T-helper 1 cell treated with Interleukin-12 subunit alpha and Interleukin-12 subunit beta and Interleukin-4 antibody, amounts not matched to agents 30 ng/mL and 1 ng/mL, for 36 hours (primary cell): ENCODE data around the gene MYO1D. TPM values are rescaled to one million over a fixed set of nuclear protein-coding genes. Genes with fewer than 3 reads are reported as not detected.
"Not testable (repeated sequence)": the region's sequence is repeated elsewhere in the genome, so short reads cannot be mapped to it uniquely, and the experiment has no call there.

Experiments used
- intact Hi-C: fragments of 100-400 bp; cut with micrococcal nuclease; formaldehyde crosslinking; loops from one replicate; pipeline ENCODE4 v1.15.1; 2024
- total RNA-seq: library from RNA; stranded (reverse); gene quantifications from 2 replicates; pipeline ENCODE4 v1.2.3, GENCODE V29; 2022

MYO1D gene
- total RNA-seq, 1 donor from 2014 or later = 5.5 TPM

DNA sequence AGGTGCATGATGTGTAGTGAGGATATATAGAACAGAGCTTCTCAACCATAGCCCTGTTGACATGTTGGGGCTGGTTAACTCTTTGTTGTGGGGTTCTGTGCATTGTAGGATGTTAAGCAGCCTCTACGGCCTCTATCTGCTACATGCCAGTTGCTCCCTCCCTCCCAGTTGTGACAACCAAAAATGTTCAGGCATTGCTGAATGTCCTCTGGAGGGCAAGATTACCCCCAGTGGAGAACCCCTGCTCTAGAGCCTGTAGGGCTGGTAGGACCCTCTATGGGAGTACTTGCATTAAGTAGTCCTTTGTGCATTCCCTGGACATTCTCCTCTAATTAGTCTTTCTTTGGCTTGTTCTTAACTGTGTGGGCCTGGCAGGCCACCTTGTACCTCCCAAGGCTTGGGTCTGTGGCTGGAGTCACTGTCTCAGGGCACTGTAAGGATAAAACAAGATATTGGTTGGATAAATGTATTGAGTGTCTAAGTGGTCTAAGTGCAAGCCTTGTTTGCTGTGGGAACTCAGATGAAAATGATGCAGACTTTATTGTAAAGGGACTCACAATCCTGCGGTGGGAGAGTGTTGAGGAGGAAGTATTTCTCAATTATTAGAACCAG is 19.8 kb upstream of the MYO1D start:
- intact Hi-C loops = no loop called here

DNA sequence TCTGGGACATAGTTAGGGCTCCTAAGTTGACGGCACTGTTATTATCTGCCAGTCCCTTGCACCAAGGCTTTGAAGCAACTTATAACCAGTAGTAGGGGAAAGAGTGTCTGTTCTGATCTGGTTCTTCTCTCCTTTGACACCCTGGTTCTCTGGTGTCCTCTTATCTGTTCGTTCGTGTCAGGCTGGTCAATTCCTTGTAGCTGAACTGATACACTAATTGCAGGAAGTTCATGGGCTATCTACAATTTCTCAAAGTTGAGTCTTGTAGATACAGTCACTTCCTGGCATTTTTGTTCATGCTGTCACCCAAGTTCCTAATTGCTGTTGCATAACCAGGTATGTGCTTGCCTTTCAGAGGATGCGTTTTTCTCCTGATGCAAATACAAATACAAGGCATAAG is 17.3 kb upstream of the MYO1D start:
- intact Hi-C loops = no loop called here

DNA sequence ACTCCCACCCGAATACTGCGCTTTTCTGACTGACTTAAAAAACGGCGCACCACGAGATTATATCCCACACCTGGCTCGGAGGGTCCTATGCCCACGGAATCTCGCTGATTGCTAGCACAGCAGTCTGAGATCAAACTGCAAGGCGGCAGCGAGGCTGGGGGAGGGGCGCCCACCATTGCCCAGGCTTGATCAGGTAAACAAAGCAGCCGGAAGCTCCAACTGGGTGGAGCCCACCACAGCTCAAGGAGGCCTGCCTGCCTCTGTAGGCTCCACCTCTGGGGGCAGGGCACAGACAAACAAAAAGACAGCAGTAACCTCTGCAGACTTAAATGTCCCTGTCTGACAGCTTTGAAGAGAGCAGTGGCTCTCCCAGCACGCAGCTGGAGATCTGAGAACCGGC is 10.5 kb upstream of the MYO1D start:
- intact Hi-C loops = not testable (repeated sequence)

DNA sequence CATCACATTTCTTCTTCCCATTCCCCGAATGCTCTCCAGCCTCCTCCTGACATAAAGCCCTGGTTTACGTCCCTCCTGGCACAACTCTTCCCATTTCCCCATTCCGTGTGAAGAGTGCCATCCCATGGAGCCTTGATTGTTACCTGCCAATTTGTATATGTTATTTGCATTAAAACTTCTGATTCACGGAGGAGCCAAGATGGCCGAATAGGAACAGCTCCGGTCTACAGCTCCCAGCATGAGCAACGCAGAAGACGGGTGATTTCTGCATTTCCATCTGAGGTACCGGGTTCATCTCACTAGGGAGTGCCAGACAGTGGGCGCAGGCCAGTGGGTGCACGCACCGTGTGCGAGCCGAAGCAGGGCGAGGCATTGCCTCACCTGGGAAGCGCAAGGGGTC is 10.0 kb upstream of the MYO1D start:
- intact Hi-C loops = not testable (repeated sequence)

DNA sequence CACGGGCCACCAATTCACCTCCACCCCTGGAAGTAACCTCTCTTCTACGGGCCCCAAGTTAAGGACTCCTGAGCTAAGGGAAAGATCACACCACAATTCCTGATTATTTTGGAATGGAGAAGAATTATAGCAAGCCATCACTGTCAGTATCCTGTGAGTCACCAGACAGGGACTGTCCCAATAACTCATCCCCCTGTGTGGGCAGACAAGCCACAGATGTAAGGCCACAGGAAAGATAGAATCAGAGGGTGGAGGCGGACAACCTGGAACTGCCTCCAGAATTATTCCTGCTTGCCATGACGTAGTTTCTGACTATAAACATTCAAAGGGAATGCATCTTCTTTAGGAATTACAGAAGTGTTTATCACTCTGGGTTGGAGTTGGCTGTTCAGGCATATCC is 5.8 kb upstream of the MYO1D start:
- intact Hi-C loops = no loop called here

DNA sequence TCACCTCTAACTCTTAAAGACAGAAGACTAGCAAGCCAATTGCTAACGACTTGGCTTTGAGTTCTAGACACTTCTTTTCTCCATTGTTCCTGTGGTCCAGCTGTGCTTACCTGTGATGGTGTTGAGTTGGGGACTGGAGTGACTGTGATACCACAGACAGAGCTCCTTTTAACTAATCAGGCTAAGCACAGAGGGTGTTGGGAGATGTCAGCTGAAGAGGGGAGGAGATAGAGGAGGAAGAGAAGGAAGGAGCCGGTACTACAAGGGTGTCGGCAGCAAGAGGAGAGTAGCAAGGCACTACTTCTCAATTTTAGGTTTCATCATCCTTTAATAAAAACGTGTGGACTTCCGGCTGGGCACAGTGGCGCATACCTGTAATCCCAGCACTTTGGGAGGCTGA is 5.1 kb upstream of the MYO1D start:
- intact Hi-C loops = no loop called here

DNA sequence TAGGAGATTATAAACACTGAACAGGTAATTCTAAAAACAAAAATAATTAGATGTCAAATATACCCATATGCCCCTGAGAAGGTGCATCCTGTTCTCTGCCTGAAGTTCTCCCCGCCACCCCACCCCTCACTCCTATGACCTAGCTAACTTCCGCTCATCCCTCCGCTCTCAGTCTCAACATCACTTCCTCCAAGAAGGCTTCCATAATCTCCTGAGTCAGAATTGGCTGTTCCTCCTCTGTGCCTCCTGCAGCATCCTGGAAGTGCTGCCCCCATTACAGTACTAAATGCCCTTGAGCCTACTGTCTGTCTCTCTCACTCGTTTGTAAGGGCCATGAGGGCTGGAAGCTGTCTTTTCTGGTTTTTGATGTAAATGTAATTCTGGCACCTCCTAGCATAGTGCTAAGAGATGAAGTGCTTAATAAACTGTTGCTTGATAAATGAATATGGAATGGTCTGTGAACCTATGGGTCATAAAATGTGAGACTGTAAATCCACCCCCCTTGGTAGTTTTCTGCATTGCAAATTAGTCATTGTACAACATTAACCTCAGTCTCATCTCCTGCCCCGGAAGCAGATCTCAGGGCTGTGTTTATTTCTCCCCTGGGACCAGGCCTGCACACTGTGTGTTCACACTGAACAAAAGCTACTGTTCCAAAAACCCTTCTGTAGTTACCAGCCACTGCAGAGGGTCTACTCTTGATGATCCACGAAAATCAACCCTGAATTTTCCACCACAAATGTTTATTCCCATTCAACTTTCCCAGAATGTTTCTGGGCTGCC is 3.9 kb upstream of the MYO1D start:
- intact Hi-C loops = no loop called here

DNA sequence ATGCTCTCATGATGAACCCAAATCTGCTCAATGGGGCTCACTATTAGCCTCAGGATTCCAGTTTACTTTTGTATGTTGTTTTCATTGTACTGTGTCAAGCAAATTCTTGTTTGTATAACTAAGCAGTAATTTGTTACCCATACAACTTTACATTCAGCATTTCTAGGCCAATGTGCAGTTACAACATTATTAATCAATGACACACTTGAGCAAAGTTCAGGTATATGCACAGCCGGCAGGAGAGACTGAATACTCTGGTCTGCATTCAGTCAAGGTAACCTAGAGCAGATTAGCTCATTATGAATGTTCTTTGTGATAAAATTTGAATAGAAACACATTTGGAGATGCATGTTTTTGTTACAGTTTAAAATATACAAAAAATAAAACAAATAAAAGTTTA is 2.2 kb upstream of the MYO1D start:
- intact Hi-C loops = loop anchor here (5.0 to 10.0 kb wide), 3 partner anchors 377 to 974 kb away; partner anchors contain the start of gene UTP6

DNA sequence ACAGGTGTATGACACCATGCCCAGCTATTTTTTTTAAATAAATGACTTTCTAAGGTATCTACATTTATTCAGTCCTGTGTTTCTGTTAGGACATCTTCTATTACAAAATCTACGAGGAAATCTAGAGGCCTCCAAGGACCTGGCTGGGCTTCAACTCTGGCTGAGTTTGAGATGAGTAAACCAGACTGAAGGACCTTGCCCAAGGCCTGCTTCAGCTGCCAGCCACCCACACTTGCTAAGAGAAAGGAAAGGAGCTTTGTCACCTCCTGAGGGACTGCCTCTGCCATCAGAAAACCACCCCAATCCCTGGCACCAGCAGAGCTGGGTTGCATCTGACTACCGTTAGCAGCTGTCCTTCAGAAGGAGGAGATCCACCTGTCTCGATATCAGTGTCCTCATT is 1.3 kb upstream of the MYO1D start:
- intact Hi-C loops = loop anchor here (5.0 to 10.0 kb wide), 3 partner anchors 376 to 973 kb away; partner anchors contain the start of gene UTP6

DNA sequence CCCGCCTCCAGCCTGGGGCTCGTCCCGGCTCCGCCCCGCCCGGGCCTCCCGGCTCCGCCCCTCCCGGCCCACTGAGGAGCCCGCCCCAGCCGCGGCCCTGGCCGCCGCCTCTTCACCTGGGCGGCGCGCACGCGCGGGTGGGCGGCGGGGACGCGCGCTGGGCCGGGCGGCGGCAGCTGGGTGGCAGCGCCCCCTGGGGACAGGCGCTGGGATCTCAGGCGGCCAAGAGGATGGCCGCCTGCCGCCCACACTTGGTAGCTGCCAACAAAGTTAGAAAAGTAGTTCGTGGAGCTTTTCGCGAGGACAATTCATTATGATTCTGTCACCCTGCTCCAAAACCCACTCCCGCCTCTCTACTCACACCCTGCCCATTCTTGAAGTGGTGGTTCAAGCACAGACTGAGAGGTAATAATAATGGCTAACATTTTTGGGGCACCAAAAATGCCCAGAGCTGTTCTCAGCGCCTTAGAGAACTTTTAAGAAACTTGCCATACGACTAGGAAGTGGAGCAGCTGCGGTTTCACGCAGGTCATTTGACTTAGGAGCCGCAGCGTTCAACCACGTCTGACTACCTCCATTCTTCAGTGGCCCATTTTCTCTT is 340 bp upstream of the MYO1D start:
- intact Hi-C loops = loop anchor here (1.0 to 10.0 kb wide), 6 partner anchors 60 to 972 kb away; partner anchors contain the start of genes PSMD11 and UTP6

DNA sequence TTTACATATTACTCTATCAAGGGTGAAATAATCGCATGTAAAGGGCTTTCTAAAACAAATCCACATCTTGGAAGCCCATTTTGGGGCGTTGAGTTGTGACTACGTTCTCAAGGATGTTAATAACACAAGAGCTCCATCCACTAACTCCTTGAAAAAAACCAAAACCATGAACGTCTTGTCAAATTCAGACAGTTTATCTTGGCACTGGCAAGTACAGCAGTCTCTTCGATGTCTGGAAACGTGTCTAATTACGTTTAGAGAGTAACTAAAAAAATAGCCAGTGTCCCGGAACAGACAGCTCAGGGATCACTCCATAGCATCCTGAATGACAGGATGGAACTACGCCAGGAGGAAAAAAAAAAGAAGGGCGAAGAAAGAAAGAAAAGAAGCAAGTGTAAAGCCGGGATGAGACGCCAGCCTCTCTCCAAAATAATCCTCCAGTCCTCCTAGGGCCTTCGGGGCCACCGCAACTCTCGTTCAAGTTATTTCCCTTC is 954 bp downstream of the MYO1D start:
- intact Hi-C loops = loop anchor here (5.0 to 10.0 kb wide), 3 partner anchors 374 to 971 kb away; partner anchors contain the start of gene UTP6

DNA sequence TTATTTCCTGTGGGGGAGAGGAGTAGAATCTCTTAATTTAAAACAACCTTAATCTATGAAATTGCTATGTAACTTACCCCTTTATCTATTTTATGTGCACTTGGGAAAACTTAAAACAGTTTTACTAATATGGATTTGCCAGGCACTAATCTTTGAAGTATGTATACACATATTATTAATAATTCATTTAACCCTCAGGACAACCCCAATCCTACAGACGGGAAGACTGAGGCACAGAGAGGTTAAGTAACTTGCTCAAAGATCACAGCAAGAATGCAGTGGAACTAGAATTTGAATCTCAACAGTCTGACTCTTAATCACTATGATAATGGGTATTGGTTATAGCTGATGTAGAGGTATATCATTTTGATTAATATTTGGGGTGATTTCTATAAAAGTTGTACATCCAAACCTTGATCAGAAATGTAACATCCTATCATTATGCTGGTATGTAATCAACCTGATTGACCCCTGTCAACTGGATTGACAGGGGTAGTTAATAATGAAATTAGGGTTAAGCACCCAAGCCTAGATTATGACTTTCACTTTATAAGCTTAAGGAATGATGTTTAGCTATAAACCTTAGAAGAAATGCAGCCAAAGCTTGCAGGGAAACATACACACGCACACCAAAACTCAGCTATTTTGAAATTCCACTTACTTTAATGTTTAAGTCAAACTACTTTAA is 1.6 kb downstream of the MYO1D start:
- intact Hi-C loops = loop anchor here (5.0 to 10.0 kb wide), 3 partner anchors 373 to 971 kb away; partner anchors contain the start of gene UTP6

DNA sequence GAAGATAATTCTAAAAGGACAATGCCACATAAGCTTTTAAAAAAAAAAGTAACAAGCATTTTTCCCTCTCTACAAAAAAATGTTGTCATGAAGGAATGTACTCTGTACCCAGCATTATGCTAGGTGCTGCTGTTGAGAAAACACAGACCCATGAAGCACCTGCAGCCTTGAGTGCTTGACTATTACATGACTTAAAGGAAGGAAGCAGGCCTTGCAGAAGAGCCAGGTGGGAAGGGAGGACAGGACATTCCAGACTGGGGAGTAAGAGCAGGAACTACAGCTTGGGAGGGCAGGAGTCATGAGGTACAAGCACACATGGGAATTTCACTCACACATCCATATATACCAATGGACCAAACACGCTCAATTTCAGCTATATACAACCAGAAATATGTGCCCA is 3.8 kb downstream of the MYO1D start:
- intact Hi-C loops = loop anchor here (10.0 kb wide), 1 partner anchor 968 kb away; the partner anchor contains the start of gene UTP6

DNA sequence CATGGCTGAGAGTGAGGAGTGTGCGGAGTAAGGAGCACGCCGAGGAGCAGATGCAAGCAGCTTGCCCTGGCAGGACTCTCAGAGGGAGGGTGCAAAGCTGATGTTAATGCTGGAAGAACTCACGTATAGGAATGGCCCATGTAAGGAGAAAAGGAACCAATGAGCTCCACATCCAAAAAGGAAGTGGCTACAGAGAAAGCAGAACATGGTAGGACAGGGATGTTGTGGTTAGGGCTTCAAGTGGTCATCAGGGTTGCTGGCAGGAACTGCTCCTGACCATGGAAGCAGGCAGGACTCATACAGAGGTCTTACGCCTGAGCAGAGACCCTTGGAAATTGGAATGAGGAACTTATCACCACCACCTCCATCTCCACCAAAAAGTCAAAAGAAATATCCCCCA is 5.2 kb downstream of the MYO1D start:
- intact Hi-C loops = loop anchor here (10.0 kb wide), 1 partner anchor 967 kb away; the partner anchor contains the start of gene UTP6

DNA sequence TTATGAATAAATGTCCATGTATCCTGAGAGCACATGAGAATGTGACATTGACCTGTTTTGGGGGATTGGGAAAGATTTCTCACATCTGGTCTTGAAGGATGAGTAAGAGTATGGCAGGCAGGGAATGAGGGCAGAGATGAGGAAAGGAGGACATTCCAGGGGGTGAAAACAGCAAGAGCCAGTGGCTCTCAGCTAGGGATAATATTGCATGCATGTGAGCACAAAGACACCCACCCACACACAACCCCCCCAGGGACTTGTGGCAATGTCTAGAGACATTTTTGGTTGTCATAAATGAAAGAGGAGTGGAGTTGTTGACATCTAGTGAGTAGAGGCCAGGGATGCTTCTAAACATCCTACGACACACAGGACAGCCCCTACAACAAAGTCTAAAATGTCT is 6.0 kb downstream of the MYO1D start:
- intact Hi-C loops = loop anchor here (10.0 kb wide), 1 partner anchor 966 kb away; the partner anchor contains the start of gene UTP6

DNA sequence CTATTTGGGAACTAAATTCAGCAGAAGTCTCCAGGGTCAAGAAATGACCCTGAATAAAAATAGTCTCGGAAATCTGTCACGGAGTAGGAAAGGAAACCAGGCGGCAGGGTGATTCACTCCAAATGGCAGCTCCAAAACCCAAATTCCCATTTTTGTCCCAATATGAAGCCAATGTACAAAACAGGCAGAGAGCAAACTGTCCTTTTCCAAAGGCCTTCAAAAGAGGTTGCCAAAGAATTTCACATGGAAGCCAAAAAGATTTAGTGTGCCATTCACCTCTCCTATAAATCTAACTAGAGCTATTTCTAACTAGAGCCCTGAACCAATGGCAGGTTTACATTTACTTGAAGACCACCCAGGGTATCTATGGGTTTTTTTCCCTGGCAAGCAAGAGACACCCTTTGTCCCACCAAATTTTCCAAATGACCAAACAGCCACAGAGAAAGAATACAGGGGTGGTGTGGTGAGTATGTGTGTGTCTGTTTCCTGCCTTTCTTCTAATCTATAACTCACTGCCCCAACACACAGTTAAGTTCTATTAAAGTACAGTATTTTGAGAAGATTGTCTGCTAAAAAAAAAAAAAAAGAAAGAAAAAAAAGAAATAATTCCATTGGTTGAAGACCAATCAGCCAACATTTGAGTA is 6.8 kb downstream of the MYO1D start:
- intact Hi-C loops = loop anchor here (10.0 kb wide), 1 partner anchor 965 kb away; the partner anchor contains the start of gene UTP6

DNA sequence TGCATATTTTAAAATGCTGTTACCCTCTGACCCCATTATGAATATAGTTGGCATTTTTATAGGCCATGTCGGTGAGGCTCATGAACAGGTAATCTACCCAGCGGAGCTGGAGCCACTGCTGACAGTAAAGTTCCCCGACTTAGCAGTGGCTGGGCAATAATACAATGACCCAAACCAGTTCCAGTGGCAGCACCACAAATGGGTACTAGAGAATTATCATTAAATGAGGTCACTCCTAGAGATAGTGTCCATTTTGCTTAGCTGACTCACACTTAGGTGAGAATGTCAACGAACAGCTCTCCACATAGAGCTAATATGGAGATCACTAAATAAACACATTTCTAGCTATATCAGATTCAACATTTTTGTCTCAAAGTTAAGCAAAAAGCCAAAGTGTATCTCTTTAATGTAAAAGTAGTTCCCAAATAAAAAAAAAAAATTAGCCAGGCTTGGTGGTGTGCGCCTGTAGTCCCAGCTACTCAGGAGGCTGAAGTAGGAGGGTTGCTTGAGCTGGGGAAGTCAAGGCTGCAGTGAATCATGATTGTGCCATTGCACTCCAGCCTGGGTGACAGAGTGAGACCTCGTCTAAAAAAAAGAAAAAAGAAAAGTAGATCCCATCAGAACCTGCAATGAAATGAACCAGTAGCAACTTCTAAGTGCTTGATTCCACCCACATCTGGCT is 7.4 kb downstream of the MYO1D start:
- intact Hi-C loops = loop anchor here (10.0 kb wide), 1 partner anchor 965 kb away; the partner anchor contains the start of gene UTP6

DNA sequence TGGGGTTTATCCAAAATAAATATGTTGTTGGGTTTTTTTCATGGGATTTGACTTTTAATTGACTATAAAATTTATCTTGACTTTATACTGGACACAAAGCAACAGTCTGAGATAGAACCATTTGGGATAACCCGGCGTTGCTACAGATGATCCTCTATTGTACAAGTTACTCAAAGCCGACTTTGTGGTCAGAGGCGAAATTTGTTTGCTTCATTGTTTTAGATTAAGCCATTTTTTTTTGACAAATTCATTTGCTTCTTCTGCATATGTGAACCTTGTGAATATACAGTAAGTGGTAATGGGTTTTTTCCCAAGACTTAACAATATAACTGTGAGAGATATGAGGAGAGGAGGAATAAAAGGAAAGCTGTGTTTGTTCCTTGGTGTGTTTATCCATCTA is 11.8 kb downstream of the MYO1D start:
- intact Hi-C loops = no loop called here

DNA sequence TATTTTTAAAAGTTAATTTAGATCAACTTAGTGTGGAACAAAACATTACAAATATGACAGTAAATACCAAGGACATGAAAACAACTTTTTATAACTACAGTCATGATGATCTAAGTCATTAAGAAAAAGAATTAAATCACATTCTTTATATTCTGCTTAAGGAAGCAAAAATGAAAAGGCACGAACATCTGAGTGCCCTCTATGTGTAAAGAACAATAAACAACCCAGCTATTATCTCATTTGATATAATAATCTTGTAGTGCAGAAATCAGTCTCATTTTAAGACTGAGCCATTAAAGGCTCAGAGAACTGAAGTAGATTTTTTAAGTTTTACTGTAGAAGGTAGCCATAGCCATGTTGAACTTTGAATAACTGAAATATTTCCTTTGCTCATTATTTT is 13.4 kb downstream of the MYO1D start:
- intact Hi-C loops = no loop called here

DNA sequence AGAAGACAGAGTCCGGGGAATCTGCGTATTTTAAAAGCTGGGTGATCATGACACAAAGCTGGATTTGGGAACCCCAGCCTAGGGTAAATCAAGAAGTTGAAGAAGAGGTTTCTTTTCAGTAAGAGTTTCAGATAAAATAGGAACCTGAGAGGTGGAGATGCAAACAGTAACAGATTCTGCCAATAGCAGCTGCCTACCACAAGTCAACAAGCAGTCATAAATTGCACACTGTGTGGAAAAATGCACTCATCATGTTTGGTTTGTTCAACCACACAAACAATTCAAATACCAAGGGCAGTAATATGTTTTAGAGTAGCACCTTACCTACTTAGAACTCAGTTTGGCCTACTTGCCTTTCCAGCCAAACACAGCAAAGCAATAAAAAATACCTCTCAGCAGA is 14.0 kb downstream of the MYO1D start:
- intact Hi-C loops = no loop called here
